SHP77 (cell line): Measurements from ENCODE around the gene BABAM2.
"Not testable (repeated sequence)": the region's sequence is repeated elsewhere in the genome, so short reads cannot be mapped to it uniquely, and the experiment has no call there.

Source experiments
- DNase-seq, 2 experiments: peaks; one replicate each; lab custom pipeline; 2025; lab: John Stamatoyannopoulos, UW

Gene BABAM2

GRCh38 chr2:27946530-27947060 is 56.1 kb downstream of the BABAM2 start:
- DNase-seq, result no peak

- DNase-seq, result no peak
Measured at GRCh38 chr2:27952070-27952469, 61.5 kb downstream of the BABAM2 start.

GRCh38 chr2:27953077-27953476 is 62.5 kb downstream of the BABAM2 start:
- DNase-seq, result no peak

GRCh38 chr2:27954221-27954673 is 63.7 kb downstream of the BABAM2 start:
- DNase-seq, result no peak

- DNase-seq, result peak; percentile 60 to 66
Measured at GRCh38 chr2:27954771-27955383, 64.3 kb downstream of the BABAM2 start.

- no peak for DNase-seq
Measured at GRCh38 chr2:27955384-27956161, 65.0 kb downstream of the BABAM2 start.

GRCh38 chr2:27956888-27957287 is 66.4 kb downstream of the BABAM2 start:
- DNase-seq, result no peak

- DNase-seq, result no peak
Measured at GRCh38 chr2:27958711-27959378, 68.3 kb downstream of the BABAM2 start.

GRCh38 chr2:27959496-27959895 is 69.0 kb downstream of the BABAM2 start:
- DNase-seq, result no peak

GRCh38 chr2:27960237-27960912 is 69.8 kb downstream of the BABAM2 start:
- DNase-seq, result no peak

- DNase-seq, result no peak
Measured at GRCh38 chr2:27962006-27962405, 71.5 kb downstream of the BABAM2 start.

GRCh38 chr2:27963472-27963871 is 72.9 kb downstream of the BABAM2 start:
- DNase-seq, result no peak

GRCh38 chr2:27964067-27964466 is 73.5 kb downstream of the BABAM2 start:
- no peak for DNase-seq

GRCh38 chr2:27965841-27966240 is 75.3 kb downstream of the BABAM2 start:
- no peak for DNase-seq

- DNase-seq, result no peak
Measured at GRCh38 chr2:27966466-27966865, 75.9 kb downstream of the BABAM2 start.

GRCh38 chr2:27967076-27967475 is 76.5 kb downstream of the BABAM2 start:
- DNase-seq, result no peak

- not testable (repeated sequence) for DNase-seq
Measured at GRCh38 chr2:27968045-27968444, 77.5 kb downstream of the BABAM2 start.

GRCh38 chr2:27968957-27969356 is 78.4 kb downstream of the BABAM2 start:
- not testable (repeated sequence) for DNase-seq

GRCh38 chr2:27972311-27972710 is 81.8 kb downstream of the BABAM2 start:
- no peak for DNase-seq

- DNase-seq, result no peak
Measured at GRCh38 chr2:27973592-27973991, 83.1 kb downstream of the BABAM2 start.

GRCh38 chr2:27976308-27976707 is 85.8 kb downstream of the BABAM2 start:
- no peak for DNase-seq

- DNase-seq, result no peak
Measured at GRCh38 chr2:27977731-27978312, 87.3 kb downstream of the BABAM2 start.
